Adrenal gland (tissue), 5 donors: ENCODE measurements around the gene HSBP1L1.

Experiments used
- POLR2A ChIP-seq, 2 donors: fragments of 450-650 bp; IDR thresholded peaks; one replicate each; pipeline ENCODE4 v1.6.1; 2017; ENCODE audit warnings: antibody characterized with exemption in 2 of 2, mild to moderate bottlenecking in 2 of 2, moderate library complexity in 1 of 2
- TF ChIP-seq, protein P1 (sequence below), 6 experiments: fragments of 450-650 bp in 4 of 6; fragments of 200-600 bp in 2 of 6; sonication (generic) in 1 of 6; IDR thresholded peaks; 1 replicate in 5 of 6; 2 replicates in 1 of 6; pipeline versions ENCODE4 v1.5.1 to v1.8.0; 2016 to 2021; ENCODE audit warnings: antibody characterized with exemption in 6 of 6, mild to moderate bottlenecking in 2 of 6, moderate library complexity in 1 of 6
- donor health status: DM: no; HTN: no; CAD: no.

- no peak for TF ChIP-seq POLR2A (IDR thresholded peaks at IDR 0.05)
- TF ChIP-seq, protein P1, sequence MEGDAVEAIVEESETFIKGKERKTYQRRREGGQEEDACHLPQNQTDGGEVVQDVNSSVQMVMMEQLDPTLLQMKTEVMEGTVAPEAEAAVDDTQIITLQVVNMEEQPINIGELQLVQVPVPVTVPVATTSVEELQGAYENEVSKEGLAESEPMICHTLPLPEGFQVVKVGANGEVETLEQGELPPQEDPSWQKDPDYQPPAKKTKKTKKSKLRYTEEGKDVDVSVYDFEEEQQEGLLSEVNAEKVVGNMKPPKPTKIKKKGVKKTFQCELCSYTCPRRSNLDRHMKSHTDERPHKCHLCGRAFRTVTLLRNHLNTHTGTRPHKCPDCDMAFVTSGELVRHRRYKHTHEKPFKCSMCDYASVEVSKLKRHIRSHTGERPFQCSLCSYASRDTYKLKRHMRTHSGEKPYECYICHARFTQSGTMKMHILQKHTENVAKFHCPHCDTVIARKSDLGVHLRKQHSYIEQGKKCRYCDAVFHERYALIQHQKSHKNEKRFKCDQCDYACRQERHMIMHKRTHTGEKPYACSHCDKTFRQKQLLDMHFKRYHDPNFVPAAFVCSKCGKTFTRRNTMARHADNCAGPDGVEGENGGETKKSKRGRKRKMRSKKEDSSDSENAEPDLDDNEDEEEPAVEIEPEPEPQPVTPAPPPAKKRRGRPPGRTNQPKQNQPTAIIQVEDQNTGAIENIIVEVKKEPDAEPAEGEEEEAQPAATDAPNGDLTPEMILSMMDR (IDR thresholded peaks at IDR 0.05) = no peak
Observed at GRCh38 chr18:79987566-79987965, 23.1 kb downstream of the HSBP1L1 start.
